GM20000 (cell line): ENCODE data around the gene CHCHD3.

ENCODE experiments used
- DNase-seq: peaks from one replicate; pipeline ENCODE4 v3.0.0; 2012; ENCODE audit warnings: low spot score
- TF ChIP-seq, protein P1 (sequence below): IDR thresholded peaks from 2 replicates; pipeline ENCODE4 v1.5.1; 2012; ENCODE audit warnings: mild to moderate bottlenecking, control low read depth; ENCODE audit errors: extremely low read depth, missing control alignments

The CHCHD3 gene

DNA sequence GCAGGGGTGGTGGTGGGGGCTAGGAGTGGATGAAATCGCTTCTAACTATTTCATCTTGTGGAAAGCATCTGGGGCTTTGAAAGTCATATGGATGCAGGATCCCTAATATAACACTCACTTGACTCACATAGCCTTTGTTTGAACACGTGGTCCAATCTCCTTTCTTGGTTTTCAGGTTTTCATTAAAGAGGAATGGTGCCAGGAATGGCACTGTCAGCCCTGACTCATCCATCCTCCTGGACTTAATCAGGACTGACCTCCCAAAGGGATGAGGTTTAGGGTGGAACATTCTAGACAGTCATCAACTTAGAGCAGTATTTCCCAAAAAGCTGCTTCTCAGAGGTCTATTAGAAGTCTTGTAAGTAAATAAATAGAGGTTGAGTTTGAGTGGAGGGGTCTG lies 343.6 kb downstream of the CHCHD3 start:
- TF ChIP-seq, protein P1, sequence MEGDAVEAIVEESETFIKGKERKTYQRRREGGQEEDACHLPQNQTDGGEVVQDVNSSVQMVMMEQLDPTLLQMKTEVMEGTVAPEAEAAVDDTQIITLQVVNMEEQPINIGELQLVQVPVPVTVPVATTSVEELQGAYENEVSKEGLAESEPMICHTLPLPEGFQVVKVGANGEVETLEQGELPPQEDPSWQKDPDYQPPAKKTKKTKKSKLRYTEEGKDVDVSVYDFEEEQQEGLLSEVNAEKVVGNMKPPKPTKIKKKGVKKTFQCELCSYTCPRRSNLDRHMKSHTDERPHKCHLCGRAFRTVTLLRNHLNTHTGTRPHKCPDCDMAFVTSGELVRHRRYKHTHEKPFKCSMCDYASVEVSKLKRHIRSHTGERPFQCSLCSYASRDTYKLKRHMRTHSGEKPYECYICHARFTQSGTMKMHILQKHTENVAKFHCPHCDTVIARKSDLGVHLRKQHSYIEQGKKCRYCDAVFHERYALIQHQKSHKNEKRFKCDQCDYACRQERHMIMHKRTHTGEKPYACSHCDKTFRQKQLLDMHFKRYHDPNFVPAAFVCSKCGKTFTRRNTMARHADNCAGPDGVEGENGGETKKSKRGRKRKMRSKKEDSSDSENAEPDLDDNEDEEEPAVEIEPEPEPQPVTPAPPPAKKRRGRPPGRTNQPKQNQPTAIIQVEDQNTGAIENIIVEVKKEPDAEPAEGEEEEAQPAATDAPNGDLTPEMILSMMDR, result no peak
- no peak for DNase-seq

GRCh38 chr7:132735476-132735875 lies 346.4 kb downstream of the CHCHD3 start:
- DNase-seq, result no peak
- TF ChIP-seq, protein P1, result no peak
